ENCODE data around the gene CSTA.

CSTA gene

GRCh38 chr3:122382888-122383666 lies 58.0 kb downstream of the CSTA start, which contains the start of gene MIX23:
TSS of gene MIX23 (minus strand) at chr3:122383231. CDS start at chr3:122383224, 7 bp downstream.
- DNase-seq, result peak; percentile 80

GRCh38 chr3:122383771-122384697 lies 59.0 kb downstream of the CSTA start, which contains the start of gene FAM162A:
TSS of gene FAM162A (plus strand) at chr3:122384182. CDS start at chr3:122384266, 84 bp downstream.
- peak; percentile 92 for DNase-seq

- DNase-seq, result no peak
Measured at GRCh38 chr3:122387709-122388108, 62.7 kb downstream of the CSTA start.

- DNase-seq, result no peak
Measured at GRCh38 chr3:122389197-122389596, 64.1 kb downstream of the CSTA start.

GRCh38 chr3:122389892-122390291 lies 64.8 kb downstream of the CSTA start:
- DNase-seq, result no peak

- no peak for DNase-seq
Measured at GRCh38 chr3:122390665-122391064, 65.6 kb downstream of the CSTA start.
